ENCODE results near the gene MCM9.

Gene MCM9

DNA sequence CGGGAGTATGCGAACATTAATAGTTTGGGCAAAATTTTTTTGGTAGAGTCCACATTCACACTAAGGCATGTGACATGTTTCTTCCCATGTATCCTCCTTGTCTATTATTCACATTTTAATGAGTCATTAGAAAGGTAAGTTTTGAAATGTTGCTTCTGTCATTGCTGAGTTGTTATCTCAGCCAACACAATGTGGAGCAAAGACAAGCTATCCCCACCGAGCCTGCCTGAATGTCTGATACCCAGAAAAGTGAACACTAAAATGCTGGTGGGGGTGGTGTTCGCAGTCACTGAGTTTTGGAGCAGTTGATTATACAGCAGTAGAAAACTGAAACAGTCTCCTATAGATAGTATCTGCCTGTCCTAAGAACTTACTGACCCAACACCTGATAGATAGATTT, 109.3 kb downstream of the MCM9 start:
- FAIRE-seq (no peak), DNase-seq (ENCODE audit: insufficient read length, low spot score) (no peak)
- TF ChIP-seq, protein P1, sequence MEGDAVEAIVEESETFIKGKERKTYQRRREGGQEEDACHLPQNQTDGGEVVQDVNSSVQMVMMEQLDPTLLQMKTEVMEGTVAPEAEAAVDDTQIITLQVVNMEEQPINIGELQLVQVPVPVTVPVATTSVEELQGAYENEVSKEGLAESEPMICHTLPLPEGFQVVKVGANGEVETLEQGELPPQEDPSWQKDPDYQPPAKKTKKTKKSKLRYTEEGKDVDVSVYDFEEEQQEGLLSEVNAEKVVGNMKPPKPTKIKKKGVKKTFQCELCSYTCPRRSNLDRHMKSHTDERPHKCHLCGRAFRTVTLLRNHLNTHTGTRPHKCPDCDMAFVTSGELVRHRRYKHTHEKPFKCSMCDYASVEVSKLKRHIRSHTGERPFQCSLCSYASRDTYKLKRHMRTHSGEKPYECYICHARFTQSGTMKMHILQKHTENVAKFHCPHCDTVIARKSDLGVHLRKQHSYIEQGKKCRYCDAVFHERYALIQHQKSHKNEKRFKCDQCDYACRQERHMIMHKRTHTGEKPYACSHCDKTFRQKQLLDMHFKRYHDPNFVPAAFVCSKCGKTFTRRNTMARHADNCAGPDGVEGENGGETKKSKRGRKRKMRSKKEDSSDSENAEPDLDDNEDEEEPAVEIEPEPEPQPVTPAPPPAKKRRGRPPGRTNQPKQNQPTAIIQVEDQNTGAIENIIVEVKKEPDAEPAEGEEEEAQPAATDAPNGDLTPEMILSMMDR (IDR thresholded peaks at IDR 0.05; ENCODE audit: insufficient read depth, missing control alignments) = no peak

GRCh38 chr6:118815495-118815894, 119.5 kb downstream of the MCM9 start:
- FAIRE-seq (no peak), DNase-seq (ENCODE audit: insufficient read length, low spot score) (no peak)
- TF ChIP-seq, protein P1 (IDR thresholded peaks at IDR 0.05; ENCODE audit: insufficient read depth, missing control alignments) = no peak

- no peak for FAIRE-seq
- TF ChIP-seq, protein P1 (IDR thresholded peaks at IDR 0.05; ENCODE audit: insufficient read depth, missing control alignments) = no peak
- DNase-seq (ENCODE audit: insufficient read length, low spot score) = no peak
These were observed 121.2 kb downstream of the MCM9 start for GRCh38 chr6:118813775-118814174.

DNA sequence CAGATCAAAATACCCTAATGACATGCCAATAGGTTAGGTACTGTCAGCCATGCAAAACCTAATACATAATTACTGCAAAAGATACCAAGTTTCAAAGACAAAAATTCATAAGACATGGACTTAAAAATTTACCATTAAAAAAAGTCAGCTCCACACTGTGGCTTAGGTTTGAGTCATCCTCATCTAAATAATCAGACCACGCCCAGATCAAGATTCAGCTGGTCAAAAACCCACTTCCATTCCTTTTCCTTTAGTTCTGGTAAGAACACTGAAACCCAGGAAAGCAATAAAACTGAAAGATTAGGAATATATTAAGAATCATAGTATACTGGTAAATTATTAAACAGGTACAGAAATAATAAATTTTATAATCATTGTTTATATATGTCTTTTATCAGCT, 122.0 kb downstream of the MCM9 start:
- DNase-seq (ENCODE audit: insufficient read length, low spot score) (no peak), FAIRE-seq (no peak)
- TF ChIP-seq, protein P1 (IDR thresholded peaks at IDR 0.05; ENCODE audit: insufficient read depth, missing control alignments) = no peak

- TF ChIP-seq, protein P1 (IDR thresholded peaks at IDR 0.05; ENCODE audit: insufficient read depth, missing control alignments) = no peak
- FAIRE-seq = no peak
- no peak for DNase-seq (ENCODE audit: insufficient read length, low spot score)
These were observed 124.4 kb downstream of the MCM9 start for GRCh38 chr6:118810420-118811027.

DNA sequence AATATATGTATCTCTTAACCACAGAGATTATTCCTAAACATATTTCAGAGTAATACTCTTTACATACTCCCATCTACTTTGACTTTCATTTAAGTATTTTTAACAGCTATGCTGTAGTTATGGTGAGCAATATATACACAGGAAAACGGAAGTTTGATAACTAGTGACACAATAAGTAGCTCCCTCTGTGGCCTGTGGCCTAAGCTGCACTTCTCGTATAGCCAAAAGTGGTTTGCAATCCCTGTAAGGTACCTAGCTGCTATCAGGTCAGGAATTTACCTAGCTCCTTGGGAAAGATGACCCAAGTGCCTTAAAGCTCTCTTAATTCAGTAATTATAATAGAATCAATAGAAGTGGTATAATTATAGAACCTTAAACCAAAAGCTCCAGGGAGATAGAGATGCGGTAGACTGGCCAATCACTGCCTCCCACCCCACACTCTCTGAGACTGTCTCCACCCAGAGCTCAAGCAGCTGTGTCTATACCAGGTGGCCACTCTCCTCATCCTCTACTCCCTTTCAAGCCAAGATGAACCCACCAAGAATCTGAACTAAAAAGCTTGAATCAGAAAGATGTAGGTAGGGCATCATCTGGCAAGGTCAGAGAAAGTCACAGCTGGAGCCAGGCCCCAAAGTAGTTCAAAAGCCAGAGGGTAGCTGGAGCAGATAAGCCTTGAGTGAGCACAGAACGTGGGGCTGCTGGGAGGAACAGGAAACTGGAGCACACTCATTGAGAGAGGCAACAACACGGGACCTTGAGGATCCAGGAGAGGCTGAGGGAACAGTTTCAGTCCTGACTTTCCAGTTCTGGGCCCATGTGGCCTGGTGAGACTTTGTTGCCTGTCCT, 125.9 kb downstream of the MCM9 start:
- FAIRE-seq = no peak

More for the DNA sequence above, 125.9 kb downstream of the MCM9 start:
- DNase-seq (ENCODE audit: insufficient read length, low spot score) = no peak
- TF ChIP-seq, protein P1 (IDR thresholded peaks at IDR 0.05; ENCODE audit: insufficient read depth, missing control alignments) = no peak

All from D721Med (cell line).